Panc1 (cell line): Measurements from ENCODE around the gene LSM4.

Experiments
- CTCF ChIP-seq: fragments of 450-650 bp; IDR thresholded peaks from 2 replicates; pipeline ENCODE4 v1.5.1; 2017; ENCODE audit warnings: mild to moderate bottlenecking
- POLR2AphosphoS5 ChIP-seq: IDR thresholded peaks from 2 replicates; pipeline ENCODE4 v1.6.1; 2012; ENCODE audit warnings: mild to moderate bottlenecking, low read depth, low read length, moderate library complexity
- SIN3A ChIP-seq: IDR thresholded peaks from 2 replicates; pipeline ENCODE4 v1.6.1; 2012; ENCODE audit warnings: low read depth, mild to moderate bottlenecking, low read length, moderate library complexity, borderline replicate concordance; ENCODE audit not compliant: insufficient read depth
- TF ChIP-seq, protein P1 (sequence below), 2 experiments: IDR thresholded peaks; 2 replicates each; pipeline ENCODE4 v1.6.1; 2011 to 2012; ENCODE audit warnings: low read depth in 2 of 2, control low read depth in 1 of 2, low read length in 1 of 2, mild to moderate bottlenecking in 1 of 2, moderate library complexity in 1 of 2; ENCODE audit not compliant: insufficient read depth in 1 of 2

GRCh38 chr19:18266771-18267686, 55.8 kb downstream of the LSM4 start:
- TF ChIP-seq CTCF (no peak), SIN3A (no peak), POLR2AphosphoS5 (no peak)
- TF ChIP-seq, protein P1, sequence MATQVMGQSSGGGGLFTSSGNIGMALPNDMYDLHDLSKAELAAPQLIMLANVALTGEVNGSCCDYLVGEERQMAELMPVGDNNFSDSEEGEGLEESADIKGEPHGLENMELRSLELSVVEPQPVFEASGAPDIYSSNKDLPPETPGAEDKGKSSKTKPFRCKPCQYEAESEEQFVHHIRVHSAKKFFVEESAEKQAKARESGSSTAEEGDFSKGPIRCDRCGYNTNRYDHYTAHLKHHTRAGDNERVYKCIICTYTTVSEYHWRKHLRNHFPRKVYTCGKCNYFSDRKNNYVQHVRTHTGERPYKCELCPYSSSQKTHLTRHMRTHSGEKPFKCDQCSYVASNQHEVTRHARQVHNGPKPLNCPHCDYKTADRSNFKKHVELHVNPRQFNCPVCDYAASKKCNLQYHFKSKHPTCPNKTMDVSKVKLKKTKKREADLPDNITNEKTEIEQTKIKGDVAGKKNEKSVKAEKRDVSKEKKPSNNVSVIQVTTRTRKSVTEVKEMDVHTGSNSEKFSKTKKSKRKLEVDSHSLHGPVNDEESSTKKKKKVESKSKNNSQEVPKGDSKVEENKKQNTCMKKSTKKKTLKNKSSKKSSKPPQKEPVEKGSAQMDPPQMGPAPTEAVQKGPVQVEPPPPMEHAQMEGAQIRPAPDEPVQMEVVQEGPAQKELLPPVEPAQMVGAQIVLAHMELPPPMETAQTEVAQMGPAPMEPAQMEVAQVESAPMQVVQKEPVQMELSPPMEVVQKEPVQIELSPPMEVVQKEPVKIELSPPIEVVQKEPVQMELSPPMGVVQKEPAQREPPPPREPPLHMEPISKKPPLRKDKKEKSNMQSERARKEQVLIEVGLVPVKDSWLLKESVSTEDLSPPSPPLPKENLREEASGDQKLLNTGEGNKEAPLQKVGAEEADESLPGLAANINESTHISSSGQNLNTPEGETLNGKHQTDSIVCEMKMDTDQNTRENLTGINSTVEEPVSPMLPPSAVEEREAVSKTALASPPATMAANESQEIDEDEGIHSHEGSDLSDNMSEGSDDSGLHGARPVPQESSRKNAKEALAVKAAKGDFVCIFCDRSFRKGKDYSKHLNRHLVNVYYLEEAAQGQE (IDR thresholded peaks at IDR 0.05; ENCODE audit: insufficient read depth in 1 of 2, low read depth in 2 of 2, low read length in 1 of 2), result no peak
